NCI-H1930 (cell line): ENCODE measurements around the gene ZNF569.
"Not testable (repeated sequence)": the region's sequence is repeated elsewhere in the genome, so short reads cannot be mapped to it uniquely, and the experiment has no call there.

Source experiments
- DNase-seq, 2 experiments: peaks; one replicate each; lab custom pipeline; 2025; lab: John Stamatoyannopoulos, UW

The ZNF569 gene

DNA sequence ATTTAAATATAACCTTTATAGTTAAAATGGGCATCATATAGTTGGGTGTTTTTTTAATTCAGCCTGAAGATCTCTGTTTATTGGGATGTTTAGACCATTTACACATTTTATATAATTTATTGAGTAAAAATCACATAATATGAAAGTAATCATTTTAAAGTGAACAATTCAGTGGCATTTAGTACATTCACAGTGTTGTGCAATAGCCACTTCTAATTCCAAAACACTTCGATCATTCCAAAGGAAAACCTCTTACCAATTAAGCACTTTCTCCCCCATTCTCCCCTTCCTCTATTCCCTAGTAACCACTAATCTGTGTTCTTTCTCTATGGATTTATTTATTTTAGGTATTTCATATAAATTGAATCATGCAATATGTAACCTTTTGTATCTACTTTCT, 66.2 kb downstream of the ZNF569 start:
- no peak for DNase-seq

DNA sequence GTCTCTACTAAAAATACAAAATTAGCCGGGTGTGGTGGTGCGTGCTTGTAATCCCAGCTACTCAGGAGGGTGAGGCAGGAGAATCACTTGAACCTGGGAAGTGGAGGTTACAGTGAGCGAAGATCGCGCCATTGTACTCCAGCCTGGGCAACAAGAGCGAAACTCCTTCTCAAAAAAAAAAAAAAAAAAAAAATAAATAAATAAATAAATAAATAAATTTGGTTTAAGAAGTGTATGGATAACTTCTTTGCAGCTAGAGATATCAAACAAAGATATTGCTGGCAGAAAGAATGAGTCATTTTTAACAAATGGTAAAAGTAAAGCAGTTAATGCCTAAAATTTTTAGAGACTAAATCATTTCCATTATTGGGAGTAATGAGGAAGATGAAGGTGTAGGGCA, 75.8 kb downstream of the ZNF569 start:
- not testable (repeated sequence) for DNase-seq

- no peak for DNase-seq
These were observed 78.0 kb downstream of the ZNF569 start for GRCh38 chr19:37389234-37389633.

GRCh38 chr19:37370880-37371661, 96.2 kb downstream of the ZNF569 start, which contains the start of gene ZNF527:
Gene ZNF527, plus strand, starts transcription at chr19:37371099. Its CDS starts 3,100 bp downstream, at chr19:37374199.
- peak; percentile 96 to 98 for DNase-seq

DNA sequence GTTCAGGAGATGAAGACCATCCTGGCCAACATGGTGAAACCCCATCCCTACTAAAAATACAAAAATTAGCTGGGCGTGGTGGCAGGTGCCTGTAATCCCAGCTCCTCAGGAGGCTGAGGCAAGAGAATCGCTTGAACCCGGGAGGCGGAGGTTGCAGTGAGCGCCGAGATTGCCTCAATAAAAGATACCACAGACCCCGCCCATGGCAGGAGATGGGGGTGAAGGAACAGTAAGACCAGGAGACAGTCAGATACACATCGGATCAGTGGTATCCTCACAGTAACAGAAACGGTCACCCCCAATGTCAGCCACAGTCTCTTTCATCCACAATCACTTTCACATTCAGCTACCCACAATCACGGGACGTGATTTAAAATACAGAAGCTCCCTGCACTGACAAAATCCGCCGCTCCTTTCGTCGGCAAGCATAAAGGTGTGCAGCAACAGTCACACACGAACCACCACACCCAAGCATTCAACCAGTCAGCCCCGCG, 96.8 kb downstream of the ZNF569 start:
- not testable (repeated sequence) for DNase-seq

GRCh38 chr19:37362733-37363132, 104.5 kb downstream of the ZNF569 start:
- DNase-seq, result no peak

DNA sequence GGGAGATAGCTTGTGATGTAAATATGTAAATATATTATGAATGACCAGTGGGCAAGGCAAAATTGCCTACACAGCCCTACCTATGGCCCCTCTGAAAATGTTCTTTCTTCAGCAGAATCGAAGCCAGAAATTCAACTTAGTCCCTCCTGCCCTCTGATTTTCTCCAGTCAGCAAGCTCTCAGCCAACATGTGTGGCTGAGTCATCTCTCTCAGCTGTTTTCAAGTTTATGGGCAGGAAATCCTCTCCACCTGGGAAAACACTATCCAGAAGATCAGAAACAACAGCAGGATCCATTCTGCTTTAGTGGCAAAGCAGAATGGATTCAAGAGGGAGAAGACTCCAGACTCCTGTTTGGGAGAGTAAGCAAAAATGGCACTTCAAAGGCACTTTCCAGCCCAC, 105.2 kb downstream of the ZNF569 start:
- DNase-seq, result no peak
